ENCODE results near the gene DIAPH2.

DNA sequence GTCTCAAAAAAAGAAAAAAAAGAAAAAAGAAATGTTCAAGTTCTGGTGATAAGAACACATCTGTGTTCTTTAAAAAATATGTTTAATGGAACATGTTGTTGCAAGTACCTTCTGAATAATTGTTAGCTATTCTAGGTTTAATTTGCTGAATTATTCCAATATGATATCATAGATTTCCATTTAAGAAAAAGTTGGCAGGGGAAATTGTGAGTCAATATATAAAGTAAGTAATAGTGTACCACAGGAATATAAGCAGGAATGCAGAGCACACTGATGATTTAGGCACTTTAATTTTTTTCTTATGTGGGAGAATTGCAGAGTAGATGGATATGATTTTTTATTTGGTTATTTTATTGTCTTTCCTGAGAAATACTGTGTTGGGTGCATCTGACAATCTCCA lies 389.8 kb downstream of the DIAPH2 start:
- TF ChIP-seq, protein P1, sequence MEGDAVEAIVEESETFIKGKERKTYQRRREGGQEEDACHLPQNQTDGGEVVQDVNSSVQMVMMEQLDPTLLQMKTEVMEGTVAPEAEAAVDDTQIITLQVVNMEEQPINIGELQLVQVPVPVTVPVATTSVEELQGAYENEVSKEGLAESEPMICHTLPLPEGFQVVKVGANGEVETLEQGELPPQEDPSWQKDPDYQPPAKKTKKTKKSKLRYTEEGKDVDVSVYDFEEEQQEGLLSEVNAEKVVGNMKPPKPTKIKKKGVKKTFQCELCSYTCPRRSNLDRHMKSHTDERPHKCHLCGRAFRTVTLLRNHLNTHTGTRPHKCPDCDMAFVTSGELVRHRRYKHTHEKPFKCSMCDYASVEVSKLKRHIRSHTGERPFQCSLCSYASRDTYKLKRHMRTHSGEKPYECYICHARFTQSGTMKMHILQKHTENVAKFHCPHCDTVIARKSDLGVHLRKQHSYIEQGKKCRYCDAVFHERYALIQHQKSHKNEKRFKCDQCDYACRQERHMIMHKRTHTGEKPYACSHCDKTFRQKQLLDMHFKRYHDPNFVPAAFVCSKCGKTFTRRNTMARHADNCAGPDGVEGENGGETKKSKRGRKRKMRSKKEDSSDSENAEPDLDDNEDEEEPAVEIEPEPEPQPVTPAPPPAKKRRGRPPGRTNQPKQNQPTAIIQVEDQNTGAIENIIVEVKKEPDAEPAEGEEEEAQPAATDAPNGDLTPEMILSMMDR (IDR thresholded peaks at IDR 0.05) = no peak
- no peak for TF ChIP-seq POLR2A (IDR thresholded peaks at IDR 0.05; ENCODE audit: low read depth)

Measured in esophagus muscularis mucosa (tissue), 3 donors.